ENCODE results near the gene SERPIND1. TPM values are rescaled to one million over a fixed set of nuclear protein-coding genes. Genes with fewer than 3 reads are reported as not detected.

SERPIND1 gene
- total and polyA plus RNA-seq, 5 experiments from 2014 or later: not detected

Other genes with a start within 250 kb of the SERPIND1 start
- 100 to 1,000 TPM; 148 to 158 TPM for gene PI4KA, start 84.7 kb downstream of the SERPIND1 start, total RNA-seq
- gene PI4KA, start 84.7 kb downstream of the SERPIND1 start, polyA plus RNA-seq: 10 to 100 TPM; 34.4 to 69.6 (median 50.0) TPM
- 10 to 100 TPM; 22.5 to 25.1 TPM for gene SNAP29, start 84.9 kb downstream of the SERPIND1 start, total RNA-seq
- gene SNAP29, start 84.9 kb downstream of the SERPIND1 start, polyA plus RNA-seq: 10 to 100 TPM; 18.2 to 20.8 (median 18.9) TPM
- gene CRKL, start 143.3 kb downstream of the SERPIND1 start, total RNA-seq: 10 to 100 TPM; 75.1 to 79.0 TPM
- 10 to 100 TPM; 39.0 to 53.8 (median 40.1) TPM for gene CRKL, start 143.3 kb downstream of the SERPIND1 start, polyA plus RNA-seq
- 1 to 10 TPM in 1 of 2 experiments, under 1 TPM in 1; 0.47 to 1.3 TPM for gene AIFM3, start 193.1 kb downstream of the SERPIND1 start, total RNA-seq
- under 1 TPM; 0.16 to 0.53 (median 0.32) TPM for gene AIFM3, start 193.1 kb downstream of the SERPIND1 start, polyA plus RNA-seq
- 100 to 1,000 TPM in 1 of 2 experiments, 10 to 100 TPM in 1; 92.9 to 103 TPM for gene LZTR1, start 208.2 kb downstream of the SERPIND1 start, total RNA-seq
- 10 to 100 TPM in 2 of 3 donors, 1 to 10 TPM in 1; 8.6 to 14.5 (median 12.3) TPM for gene LZTR1, start 208.2 kb downstream of the SERPIND1 start, polyA plus RNA-seq
- gene THAP7, start 228.0 kb downstream of the SERPIND1 start, total RNA-seq: 10 to 100 TPM; 68.5 to 70.5 TPM
- gene THAP7, start 228.0 kb downstream of the SERPIND1 start, polyA plus RNA-seq: 10 to 100 TPM; 31.7 to 55.5 (median 41.1) TPM
- gene P2RX6, start 241.1 kb downstream of the SERPIND1 start, total RNA-seq: 1 to 10 TPM; 2.7 to 4.5 TPM
- 1 to 10 TPM in 1 of 3 donors, under 1 TPM in 2; 0.25 to 1.1 (median 0.74) TPM for gene P2RX6, start 241.1 kb downstream of the SERPIND1 start, polyA plus RNA-seq

Measured in naive thymus-derived CD8-positive, alpha-beta T cell (primary cell).